HepG2 (cell line): Measurements from ENCODE around the gene LRRC53. TPM values are rescaled to one million over a fixed set of nuclear protein-coding genes. Genes with fewer than 3 reads are reported as not detected.

Experiments
- ATAC-seq: fragments of 200-7000 bp; cut with Tn5 transposase; 3 replicates; pipeline ENCODE4 v1.9.1; 2020; ENCODE audit warnings: mild to moderate bottlenecking, moderate library complexity
- BruUV-seq: library from RNA; stranded (reverse); fragments of 400-500 nt; replicated peaks from 2 replicates; lab custom pipeline; 2021; lab: Mats Ljungman, UMichigan
- CTCF ChIA-PET: fragments of 300-600 bp; formaldehyde crosslinking; extraction: SDS; loops from one replicate; lab custom pipeline; 2021; ENCODE audit warnings: low total read pairs, inconsistent platforms, low intra/inter-chr PET ratio; lab: Yijun Ruan, JAX
- POLR2A ChIA-PET: fragments of 350-600 bp; sonication (Branson Sonifier 250); formaldehyde crosslinking; loops from one replicate; lab custom pipeline; 2020; ENCODE audit warnings: antibody characterized with exemption, inconsistent platforms; lab: Yijun Ruan, JAX
- DNase-seq: peaks from one replicate; pipeline ENCODE4 v3.0.0-alpha.2; 2015; ENCODE audit warnings: low spot score
- FAIRE-seq: peaks from 3 replicates; lab custom pipeline; 2011; peaks lifted over from hg19 to GRCh38; lab: Jason Lieb, UNC
- H2AFZ ChIP-seq: one replicate; pipeline ENCODE4 v1.6.1; 2011; ENCODE audit warnings: low read length, inconsistent platforms
- H3K27ac ChIP-seq: fragments of 300-600 bp; 3 replicates; pipeline ENCODE4 v1.8.0; 2011; ENCODE audit warnings: mixed run types, mild to moderate bottlenecking, mixed read lengths, low read length, inconsistent platforms; ENCODE audit not compliant: insufficient read depth; ENCODE audit errors: extremely low read length
- H3K27me3 ChIP-seq, 2 experiments: fragments of 200-600 bp in 1 of 2; 2 replicates in 1 of 2; 3 replicates in 1 of 2; pipeline versions ENCODE4 v1.6.0 to v1.8.0; 2011; ENCODE audit warnings: low read length in 2 of 2, mild to moderate bottlenecking in 2 of 2, moderate library complexity in 2 of 2, inconsistent platforms in 1 of 2; ENCODE audit not compliant: insufficient read depth in 2 of 2, control insufficient read depth in 1 of 2
- H3K36me3 ChIP-seq, 2 experiments: fragments of 200-600 bp in 1 of 2; replicated peaks in 1 of 2; 2 replicates in 1 of 2; 3 replicates in 1 of 2; pipeline versions ENCODE4 v1.5.1 to v1.8.0; 2011; ENCODE audit warnings: low read length in 2 of 2, inconsistent platforms in 1 of 2; ENCODE audit not compliant: insufficient read depth in 2 of 2, control insufficient read depth in 1 of 2
- H3K4me1 ChIP-seq: 2 replicates; pipeline ENCODE4 v1.5.1; 2012; ENCODE audit warnings: low read length, inconsistent platforms; ENCODE audit not compliant: insufficient read depth
- H3K4me2 ChIP-seq: 2 replicates; pipeline ENCODE4 v1.6.0; 2011; ENCODE audit warnings: low read depth, low read length, inconsistent platforms
- H3K4me3 ChIP-seq, 3 experiments: fragments of 200-600 bp in 1 of 3; sonication (generic), shearing (Covaris generic) in 1 of 3; replicated peaks in 1 of 3; 2 replicates each; pipeline ENCODE4 v1.5.1; 2011 to 2016; ENCODE audit warnings: low read length in 3 of 3, inconsistent platforms in 2 of 3, low read depth in 2 of 3, mild to moderate bottlenecking in 2 of 3, control low read depth in 1 of 3, mixed read lengths in 1 of 3; ENCODE audit not compliant: insufficient read depth in 1 of 3
- H3K79me2 ChIP-seq: one replicate; pipeline ENCODE4 v1.6.1; 2011; ENCODE audit warnings: low read length, inconsistent platforms; ENCODE audit not compliant: insufficient read depth
- H3K9ac ChIP-seq: 2 replicates; pipeline ENCODE4 v1.6.0; 2011; ENCODE audit warnings: mild to moderate bottlenecking, low read depth, low read length, inconsistent platforms; ENCODE audit not compliant: insufficient read depth
- H3K9me3 ChIP-seq: 2 replicates; pipeline ENCODE4 v1.5.1; 2012; ENCODE audit warnings: mild to moderate bottlenecking, low read length
- H4K20me1 ChIP-seq: 2 replicates; pipeline ENCODE4 v1.6.0; 2011; ENCODE audit warnings: inconsistent platforms, mild to moderate bottlenecking, low read length, moderate library complexity; ENCODE audit not compliant: insufficient read depth
- ATF4 ChIP-seq, 2 experiments: fragments of 450-650 bp in 1 of 2; sonication (generic) in 1 of 2; formaldehyde crosslinking; IDR thresholded peaks; 2 replicates each; pipeline versions ENCODE4 v1.5.0 to v1.8.0; 2020 to 2022; ENCODE audit warnings: mild to moderate bottlenecking in 1 of 2, missing genetic modification reagents in 1 of 2
- GLI4 ChIP-seq: sonication (generic); formaldehyde crosslinking; IDR thresholded peaks from 2 replicates; pipeline ENCODE4 v1.5.1; 2020; ENCODE audit warnings: missing genetic modification reagents, mild to moderate bottlenecking, moderate library complexity, borderline replicate concordance
- KLF12 ChIP-seq: sonication (generic); formaldehyde crosslinking; IDR thresholded peaks from 2 replicates; pipeline ENCODE4 v1.4.0; 2020; ENCODE audit warnings: missing genetic modification reagents, borderline replicate concordance
- MEIS1 ChIP-seq: sonication (generic); formaldehyde crosslinking; IDR thresholded peaks from 2 replicates; pipeline ENCODE4 v1.9.0; 2021; ENCODE audit warnings: mild to moderate bottlenecking, missing genetic modification reagents, moderate library complexity, borderline replicate concordance
- NR0B2 ChIP-seq: sonication (generic); formaldehyde crosslinking; IDR thresholded peaks from 2 replicates; pipeline ENCODE4 v1.4.0; 2020; ENCODE audit warnings: mild to moderate bottlenecking, missing genetic modification reagents
- ZNF546 ChIP-seq: sonication (generic); formaldehyde crosslinking; conservative IDR thresholded peaks from 2 replicates; pipeline ENCODE4 v1.8.1; 2023; ENCODE audit warnings: mild to moderate bottlenecking, missing genetic modification reagents
- WGBS: methylation state at CpG from one replicate; pipeline ENCODE4 v1.1.6; 2017; ENCODE audit warnings: low lambda C conversion rate; 5-methylcytosine and 5-hydroxymethylcytosine counted together
- in situ Hi-C: cut with HindIII; loops from 2 replicates; pipeline ENCODE4 v1.10.0; 2017; ENCODE audit warnings: low pct_unique_long_range_greater_than_20kb; ENCODE audit not compliant: extremely low pct_ligation_motif_present
- intact Hi-C: fragments of 100-400 bp; cut with micrococcal nuclease; formaldehyde crosslinking; loops from one replicate; pipeline ENCODE4 v1.10.0; 2022; ENCODE audit not compliant: unreplicated experiment
- polyA plus RNA-seq, 8 experiments: library from polyadenylated mRNA; depleted of rRNA in 3 of 8; stranded (reverse) in 7 of 8; unstranded in 1 of 8; fragments of >200 nt; fragmentation: Illumina TruSeq in 4 of 8; extraction: Trizol in 4 of 8; gene quantifications; 2 replicates each; pipeline versions ENCODE4 v1.2.1 to v1.2.3, GENCODE V29; 2011 to 2016; ENCODE audit warnings: low read depth in 4 of 8, missing spikeins in 1 of 8, mixed read lengths in 1 of 8; ENCODE audit not compliant: insufficient read depth in 1 of 8
- total RNA-seq, 5 experiments: library from RNA; depleted of rRNA; stranded (reverse); fragments of >200 nt; fragmentation: Illumina TruSeq; extraction: Trizol; gene quantifications; 2 replicates each; pipeline ENCODE4 v1.2.3, GENCODE V29; 2016; ENCODE audit warnings: low read depth in 1 of 5
- TF ChIP-seq, protein P1 (sequence below): IDR thresholded peaks from 2 replicates; pipeline ENCODE4 v1.4.0; 2020; ENCODE audit warnings: mild to moderate bottlenecking, missing genetic modification reagents
- TF ChIP-seq, protein P2 (sequence below): sonication (generic); formaldehyde crosslinking; IDR thresholded peaks from 2 replicates; pipeline ENCODE4 v1.4.0; 2020; ENCODE audit warnings: mild to moderate bottlenecking, missing genetic modification reagents
- TF ChIP-seq, protein P3 (sequence below): IDR thresholded peaks from 2 replicates; pipeline ENCODE4 v1.6.1; 2016; ENCODE audit warnings: missing compliant biosample characterization, missing genetic modification reagents, borderline replicate concordance

The LRRC53 gene
- total and polyA plus RNA-seq, 2 of the 13 experiments (the other 11 are each of a cell fraction or from before 2014, with no cell fraction given) = not detected

- FAIRE-seq = no peak
- in situ Hi-C loops = no loop called here
- no peak overlapping the region for H3K9ac ChIP-seq
- no peaks in the 10 kb centered on the region for H3K36me3 ChIP-seq
- H3K4me3 ChIP-seq = no peak overlapping the region
- no TSS peak for BruUV-seq
- H3K9me3 ChIP-seq = no peaks in the 10 kb centered on the region
- TF ChIP-seq ZNF546 (CRISPR knock-in tag) (no peak), NR0B2 (CRISPR knock-in tag) (no peak), MEIS1 (CRISPR knock-in tag) (no peak), ATF4 (CRISPR knock-in tag; IDR thresholded peaks at IDR 0.05) (no peak), KLF12 (CRISPR knock-in tag) (no peak), GLI4 (no peak)
- TF ChIP-seq, protein P1, sequence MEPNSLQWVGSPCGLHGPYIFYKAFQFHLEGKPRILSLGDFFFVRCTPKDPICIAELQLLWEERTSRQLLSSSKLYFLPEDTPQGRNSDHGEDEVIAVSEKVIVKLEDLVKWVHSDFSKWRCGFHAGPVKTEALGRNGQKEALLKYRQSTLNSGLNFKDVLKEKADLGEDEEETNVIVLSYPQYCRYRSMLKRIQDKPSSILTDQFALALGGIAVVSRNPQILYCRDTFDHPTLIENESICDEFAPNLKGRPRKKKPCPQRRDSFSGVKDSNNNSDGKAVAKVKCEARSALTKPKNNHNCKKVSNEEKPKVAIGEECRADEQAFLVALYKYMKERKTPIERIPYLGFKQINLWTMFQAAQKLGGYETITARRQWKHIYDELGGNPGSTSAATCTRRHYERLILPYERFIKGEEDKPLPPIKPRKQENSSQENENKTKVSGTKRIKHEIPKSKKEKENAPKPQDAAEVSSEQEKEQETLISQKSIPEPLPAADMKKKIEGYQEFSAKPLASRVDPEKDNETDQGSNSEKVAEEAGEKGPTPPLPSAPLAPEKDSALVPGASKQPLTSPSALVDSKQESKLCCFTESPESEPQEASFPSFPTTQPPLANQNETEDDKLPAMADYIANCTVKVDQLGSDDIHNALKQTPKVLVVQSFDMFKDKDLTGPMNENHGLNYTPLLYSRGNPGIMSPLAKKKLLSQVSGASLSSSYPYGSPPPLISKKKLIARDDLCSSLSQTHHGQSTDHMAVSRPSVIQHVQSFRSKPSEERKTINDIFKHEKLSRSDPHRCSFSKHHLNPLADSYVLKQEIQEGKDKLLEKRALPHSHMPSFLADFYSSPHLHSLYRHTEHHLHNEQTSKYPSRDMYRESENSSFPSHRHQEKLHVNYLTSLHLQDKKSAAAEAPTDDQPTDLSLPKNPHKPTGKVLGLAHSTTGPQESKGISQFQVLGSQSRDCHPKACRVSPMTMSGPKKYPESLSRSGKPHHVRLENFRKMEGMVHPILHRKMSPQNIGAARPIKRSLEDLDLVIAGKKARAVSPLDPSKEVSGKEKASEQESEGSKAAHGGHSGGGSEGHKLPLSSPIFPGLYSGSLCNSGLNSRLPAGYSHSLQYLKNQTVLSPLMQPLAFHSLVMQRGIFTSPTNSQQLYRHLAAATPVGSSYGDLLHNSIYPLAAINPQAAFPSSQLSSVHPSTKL = no peak
- TF ChIP-seq, protein P2, sequence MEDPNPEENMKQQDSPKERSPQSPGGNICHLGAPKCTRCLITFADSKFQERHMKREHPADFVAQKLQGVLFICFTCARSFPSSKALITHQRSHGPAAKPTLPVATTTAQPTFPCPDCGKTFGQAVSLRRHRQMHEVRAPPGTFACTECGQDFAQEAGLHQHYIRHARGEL (CRISPR knock-in tag) = no peak
- TF ChIP-seq, protein P3, sequence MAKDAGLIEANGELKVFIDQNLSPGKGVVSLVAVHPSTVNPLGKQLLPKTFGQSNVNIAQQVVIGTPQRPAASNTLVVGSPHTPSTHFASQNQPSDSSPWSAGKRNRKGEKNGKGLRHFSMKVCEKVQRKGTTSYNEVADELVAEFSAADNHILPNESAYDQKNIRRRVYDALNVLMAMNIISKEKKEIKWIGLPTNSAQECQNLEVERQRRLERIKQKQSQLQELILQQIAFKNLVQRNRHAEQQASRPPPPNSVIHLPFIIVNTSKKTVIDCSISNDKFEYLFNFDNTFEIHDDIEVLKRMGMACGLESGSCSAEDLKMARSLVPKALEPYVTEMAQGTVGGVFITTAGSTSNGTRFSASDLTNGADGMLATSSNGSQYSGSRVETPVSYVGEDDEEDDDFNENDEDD (CRISPR knock-in tag) = no peak
- TF ChIP-seq, all 625 proteins: peak for 0
- DNase-seq (no peak), ATAC-seq (no peak)
- no peaks in the 10 kb centered on the region for H4K20me1 ChIP-seq
- H3K4me2 ChIP-seq = no peak overlapping the region
- H2AFZ ChIP-seq = no peak overlapping the region
- 2% methylated on average over 2 of the region's 2 CpGs for WGBS
- ChIA-PET CTCF (no interaction called here), POLR2A (no interaction called here)
- no peaks in the 10 kb centered on the region for H3K27me3 ChIP-seq
- H3K4me1 ChIP-seq = no peaks in the 10 kb centered on the region
- H3K79me2 ChIP-seq = no peaks in the 10 kb centered on the region
- H3K27ac ChIP-seq = no peak overlapping the region
- intact Hi-C loops = no loop called here
These were observed 33.4 kb downstream of the LRRC53 start for GRCh38 chr1:74478979-74479378.
